A549 (cell line): ENCODE measurements around the gene GRK5. TPM values are rescaled to one million over a fixed set of nuclear protein-coding genes. Genes with fewer than 3 reads are reported as not detected.
A peak's percentile ranks its signal among the peaks of the same experiment; 100 is the strongest.

Experiments used
- ATAC-seq, 2 experiments: fragments of 200-7000 bp in 1 of 2; fragments of >200 bp in 1 of 2; cut with Nextera tagmentation in 1 of 2; cut with Tn5 transposase in 1 of 2; 3 replicates each; pipeline versions ENCODE4 v1.8.0 to v1.9.1; 2018 to 2020; ENCODE audit warnings: mild to moderate bottlenecking in 1 of 2, moderate library complexity in 1 of 2
- CTCF ChIA-PET: fragments of 300-600 bp; sonication (Branson Sonifier 250); formaldehyde crosslinking; extraction: SDS; loops from one replicate; lab custom pipeline; 2021; ENCODE audit warnings: antibody characterized with exemption, inconsistent platforms; lab: Yijun Ruan, JAX
- POLR2A ChIA-PET: fragments of 350-600 bp; formaldehyde crosslinking; extraction: SDS; loops from one replicate; lab custom pipeline; 2021; ENCODE audit warnings: antibody characterized with exemption, inconsistent platforms; lab: Yijun Ruan, JAX
- DNase-seq, 2 experiments: peaks; one replicate each; pipeline versions ENCODE4 v3.0.0 to v3.0.0-alpha.2; 2011 to 2016; ENCODE audit warnings: low read depth in 1 of 2, low spot score in 1 of 2
- FAIRE-seq: peaks from 2 replicates; lab custom pipeline; 2011; peaks lifted over from hg19 to GRCh38; lab: Jason Lieb, UNC
- H3K27ac ChIP-seq, 2 experiments: fragments of >200 bp; sonication (Bioruptor Twin); formaldehyde crosslinking; 3 replicates each; pipeline ENCODE4 v1.5.1; 2016 to 2017
- H3K4me1 ChIP-seq: fragments of >200 bp; sonication (Bioruptor Twin); formaldehyde crosslinking; 3 replicates; pipeline ENCODE4 v1.6.1; 2016
- H3K4me2 ChIP-seq: fragments of >200 bp; sonication (Bioruptor Twin); formaldehyde crosslinking; 3 replicates; pipeline ENCODE4 v1.6.1; 2016
- H3K4me3 ChIP-seq: fragments of >200 bp; sonication (Bioruptor Twin); formaldehyde crosslinking; 3 replicates; pipeline ENCODE4 v1.5.1; 2016
- H3K9me3 ChIP-seq: fragments of >200 bp; sonication (Bioruptor Twin); formaldehyde crosslinking; 3 replicates; pipeline ENCODE4 v1.6.1; 2016
- ATOH8 ChIP-seq: fragments of 250-450 bp; sonication (Bioruptor Pico); IDR thresholded peaks from 2 replicates; pipeline ENCODE4 v1.5.0; 2020; ENCODE audit warnings: low read depth, mild to moderate bottlenecking, moderate library complexity
- BCL3 ChIP-seq: fragments of >200 bp; sonication (Bioruptor Twin); formaldehyde crosslinking; IDR thresholded peaks from 3 replicates; pipeline ENCODE4 v1.6.1; 2016
- CBX2 ChIP-seq: fragments of 200-600 bp; sonication (generic); IDR thresholded peaks from 2 replicates; pipeline ENCODE4 v1.6.1; 2016; ENCODE audit warnings: low read depth, mild to moderate bottlenecking, borderline replicate concordance
- CHD2 ChIP-seq: fragments of 150-350 bp; IDR thresholded peaks from 2 replicates; pipeline ENCODE4 v1.6.1; 2014; ENCODE audit warnings: low read length; ENCODE audit not compliant: partially characterized antibody
- CHD4 ChIP-seq: fragments of 200-600 bp; sonication (generic); IDR thresholded peaks from 2 replicates; pipeline ENCODE4 v1.6.1; 2016; ENCODE audit warnings: antibody characterized with exemption, mild to moderate bottlenecking, borderline replicate concordance
- EHMT2 ChIP-seq: fragments of 200-600 bp; sonication (generic); IDR thresholded peaks from 2 replicates; pipeline ENCODE4 v1.6.1; 2016; ENCODE audit warnings: antibody characterized with exemption, low read depth, mild to moderate bottlenecking, moderate library complexity
- ESRRA ChIP-seq: fragments of 150-350 bp; IDR thresholded peaks from 2 replicates; pipeline ENCODE4 v1.6.1; 2014; ENCODE audit warnings: mild to moderate bottlenecking, low read length, borderline replicate concordance
- FOSL2 ChIP-seq, 2 experiments: fragments of 450-650 bp in 1 of 2; fragments of >200 bp in 1 of 2; sonication (Bioruptor Twin) in 1 of 2; formaldehyde crosslinking; IDR thresholded peaks; 2 replicates each; pipeline versions ENCODE4 v1.5.0 to v1.6.1; 2016 to 2020; ENCODE audit warnings: mild to moderate bottlenecking in 1 of 2, moderate library complexity in 1 of 2
- HMGXB4 ChIP-seq: fragments of 250-450 bp; sonication (Bioruptor Pico); IDR thresholded peaks from 2 replicates; pipeline ENCODE4 v1.5.0; 2021; ENCODE audit warnings: mild to moderate bottlenecking, moderate library complexity, borderline replicate concordance
- HOXB13 ChIP-seq: fragments of 250-450 bp; sonication (Bioruptor Pico); IDR thresholded peaks from 2 replicates; pipeline ENCODE4 v1.5.0; 2020; ENCODE audit warnings: low read depth, mild to moderate bottlenecking, moderate library complexity
- JUN ChIP-seq, 2 experiments: fragments of >200 bp; sonication (Bioruptor Twin); formaldehyde crosslinking; IDR thresholded peaks; 2 replicates in 1 of 2; 3 replicates in 1 of 2; pipeline ENCODE4 v1.6.1; 2016 to 2017
- JUNB ChIP-seq: fragments of >200 bp; sonication (Bioruptor Twin); formaldehyde crosslinking; IDR thresholded peaks from 2 replicates; pipeline ENCODE4 v1.6.1; 2016
- KDM5A ChIP-seq: fragments of 200-600 bp; sonication (generic); IDR thresholded peaks from 2 replicates; pipeline ENCODE4 v1.6.1; 2016; ENCODE audit warnings: antibody characterized with exemption, mild to moderate bottlenecking
- MAZ ChIP-seq: fragments of 150-350 bp; IDR thresholded peaks from 2 replicates; pipeline ENCODE4 v1.6.1; 2014; ENCODE audit warnings: antibody characterized with exemption, low read depth, low read length, borderline replicate concordance
- PBX3 ChIP-seq: IDR thresholded peaks from 2 replicates; pipeline ENCODE4 v1.6.1; 2012
- PHF8 ChIP-seq: fragments of 200-600 bp; sonication (generic); IDR thresholded peaks from 2 replicates; pipeline ENCODE4 v1.6.1; 2016; ENCODE audit warnings: low read depth, mild to moderate bottlenecking, antibody characterized with exemption, moderate library complexity, borderline replicate concordance
- POLR2AphosphoS2 ChIP-seq: conservative IDR thresholded peaks from 2 replicates; pipeline ENCODE4 v1.6.1; 2012; ENCODE audit warnings: low read length, improper control_type of control experiment, inconsistent platforms
- RCOR1 ChIP-seq: fragments of 150-350 bp; IDR thresholded peaks from 2 replicates; pipeline ENCODE4 v1.6.1; 2014; ENCODE audit warnings: antibody characterized with exemption, low read length, low read depth
- SMC3 ChIP-seq: fragments of >200 bp; sonication (Bioruptor Twin); formaldehyde crosslinking; IDR thresholded peaks from 3 replicates; pipeline ENCODE4 v1.6.1; 2018; ENCODE audit warnings: inconsistent platforms
- TFCP2L1 ChIP-seq: fragments of 250-450 bp; sonication (Bioruptor Pico); IDR thresholded peaks from 2 replicates; pipeline ENCODE4 v1.5.0; 2021; ENCODE audit warnings: mild to moderate bottlenecking
- WGBS: methylation state at CpG from one replicate; pipeline ENCODE4 v1.1.6; 2017; ENCODE audit errors: missing lambda C conversion rate; 5-methylcytosine and 5-hydroxymethylcytosine counted together
- polyA plus RNA-seq, 4 experiments: library from polyadenylated mRNA; depleted of rRNA in 3 of 4; stranded (reverse); fragments of >200 nt; fragmentation: RNase III in 1 of 4; extraction: RNeasy Plus Mini Kit Qiagen cat#74134 plus additional on column Dnase treatment in 1 of 4; gene quantifications; 2 replicates in 3 of 4; 3 replicates in 1 of 4; pipeline ENCODE4 v1.2.3, GENCODE V29; 2011 to 2017

GRK5 gene
- polyA plus RNA-seq, 2 of the 4 experiments (the other 2 are of a cell fraction), result 5.0 to 7.9 TPM

- 7% methylated on average over 3 of the region's 3 CpGs for WGBS
- no peak overlapping the region for H3K4me2 ChIP-seq
- FAIRE-seq, result no peak
- peak in 1 of 2 experiments; percentile 21; a peak in 2 of 6 replicates for ATAC-seq
- CTCF ChIA-PET, result interaction anchor here (1.8 to 5.4 kb wide), 3 partner anchors 12 to 278 kb away, joined by 4 to 34 read pairs (median 8); no protein-coding TSS in a partner anchor
- TF ChIP-seq TFCP2L1 (CRISPR knock-in tag) (no peak), CHD2 (no peak), HMGXB4 (CRISPR knock-in tag) (no peak), ESRRA (no peak), PBX3 (no peak), CBX2 (no peak), KDM5A (no peak), RCOR1 (no peak), JUNB (no peak), PHF8 (no peak), EHMT2 (no peak), HOXB13 (CRISPR knock-in tag) (no peak), JUN (IDR thresholded peaks at IDR 0.05) (no peak), MAZ (no peak), ATOH8 (CRISPR knock-in tag) (no peak), SMC3 (no peak), FOSL2 (IDR thresholded peaks at IDR 0.05) (no peak), FOSL2 (CRISPR knock-in tag; IDR thresholded peaks at IDR 0.05) (no peak), CHD4 (no peak), BCL3 (no peak)
- POLR2A ChIA-PET, result no interaction called here
- no peak for DNase-seq
- H3K9me3 ChIP-seq, result no peaks in the 10 kb centered on the region
- H3K4me1 ChIP-seq, result no peaks in the 10 kb centered on the region
- H3K27ac ChIP-seq, result no peak overlapping the region
- H3K4me3 ChIP-seq, result no peak overlapping the region
These were observed 270.1 kb downstream of the GRK5 start for GRCh38 chr10:119477444-119477843.

GRCh38 chr10:119478111-119478802 lies 270.9 kb downstream of the GRK5 start:
- 58% methylated on average over 8 of the region's 8 CpGs for WGBS
- H3K4me2 ChIP-seq, result no peak overlapping the region
- no peak for TF ChIP-seq CHD2
- TF ChIP-seq POLR2AphosphoS2, result no peak
- H3K27ac ChIP-seq, result no peak overlapping the region
- CTCF ChIA-PET, result interaction anchor here (1.8 to 5.4 kb wide), 3 partner anchors 11 to 279 kb away, joined by 4 to 34 read pairs (median 8); no protein-coding TSS in a partner anchor
- H3K9me3 ChIP-seq, result no peaks in the 10 kb centered on the region
- no peaks in the 10 kb centered on the region for H3K4me1 ChIP-seq
- no peak for FAIRE-seq
- ATAC-seq, result peak; percentile 9 to 31; a peak in 3 of 6 replicates
- POLR2A ChIA-PET, result interaction anchor here (0.6 to 0.7 kb wide), 2 partner anchors 54 to 196 kb away, joined by 3 to 5 read pairs; no protein-coding TSS in a partner anchor
- H3K4me3 ChIP-seq, result no peak overlapping the region
- no peak for DNase-seq
